Measurements from ENCODE around the gene WWOX. TPM values are rescaled to one million over a fixed set of nuclear protein-coding genes. Genes with fewer than 3 reads are reported as not detected.

The WWOX gene
- total RNA-seq, 4 donors from 2014 or later, result 21.4 to 55.6 (median 33.2) TPM

GRCh38 chr16:78693496-78693895 lies 594.0 kb downstream of the WWOX start:
- no peak for TF ChIP-seq CTCF (IDR thresholded peaks at IDR 0.05)
- ATAC-seq (ENCODE audit: low FRiP score), result no peak
- DNase-seq (ENCODE audit: low spot score), result no peak

- DNase-seq (ENCODE audit: low spot score) (no peak), ATAC-seq (ENCODE audit: low FRiP score) (no peak)
- TF ChIP-seq CTCF (IDR thresholded peaks at IDR 0.05), result no peak
Observed at GRCh38 chr16:78694414-78694813, 595.0 kb downstream of the WWOX start.

GRCh38 chr16:78695391-78695790 lies 595.9 kb downstream of the WWOX start:
- ATAC-seq (ENCODE audit: low FRiP score) (no peak), DNase-seq (ENCODE audit: low spot score) (no peak)
- TF ChIP-seq CTCF (IDR thresholded peaks at IDR 0.05), result no peak

- ATAC-seq (ENCODE audit: low FRiP score) (no peak), DNase-seq (ENCODE audit: low spot score) (no peak)
- no peak for TF ChIP-seq CTCF (IDR thresholded peaks at IDR 0.05)
Observed at GRCh38 chr16:78696797-78697196, 597.3 kb downstream of the WWOX start.

- DNase-seq (ENCODE audit: low spot score), result no peak
- ATAC-seq (ENCODE audit: low FRiP score), result no peak
- TF ChIP-seq CTCF (IDR thresholded peaks at IDR 0.05), result no peak
Observed at GRCh38 chr16:78697426-78697825, 598.0 kb downstream of the WWOX start.

GRCh38 chr16:78703936-78704335 lies 604.5 kb downstream of the WWOX start:
- no peak for DNase-seq (ENCODE audit: low spot score)
- no peak for TF ChIP-seq CTCF (IDR thresholded peaks at IDR 0.05)
- ATAC-seq (ENCODE audit: low FRiP score), result no peak

- no peak for ATAC-seq (ENCODE audit: low FRiP score)
- DNase-seq (ENCODE audit: low spot score), result no peak
- TF ChIP-seq CTCF (IDR thresholded peaks at IDR 0.05), result no peak
Observed at GRCh38 chr16:78704416-78704815, 605.0 kb downstream of the WWOX start.
